ENCODE measurements around the gene SATB2.
A peak's percentile ranks its signal among the peaks of the same experiment; 100 is the strongest.

Gene SATB2

DNA sequence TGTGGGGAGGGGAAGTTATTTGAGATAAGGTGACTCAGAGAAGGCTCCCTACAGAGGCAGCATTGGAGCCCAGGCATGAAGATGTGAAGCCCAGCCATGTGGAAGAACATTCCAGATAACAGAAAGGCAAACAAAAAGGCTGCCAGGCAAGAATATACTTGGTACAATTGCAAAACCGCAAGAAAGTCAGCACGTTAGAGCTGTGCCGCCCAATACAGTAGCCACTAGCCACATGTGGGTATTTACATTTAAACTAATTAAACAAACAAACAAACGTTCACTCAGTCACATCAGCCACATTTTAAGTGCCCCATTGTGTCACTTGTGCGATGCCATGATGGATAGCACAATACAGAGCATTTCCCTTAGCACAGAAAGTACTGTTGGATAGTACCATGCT, 179.6 kb downstream of the SATB2 start (continued):
- TF ChIP-seq ZBTB10 (tag by site-specific recombination; IDR thresholded peaks at IDR 0.05) (no peak), ZNF175 (tag by site-specific recombination; IDR thresholded peaks at IDR 0.05) (no peak), ZNF449 (tag by site-specific recombination; IDR thresholded peaks at IDR 0.05) (peak; percentile 98), FEZF1 (tag by site-specific recombination; IDR thresholded peaks at IDR 0.05) (peak; percentile 94), ZNF623 (tag by site-specific recombination; IDR thresholded peaks at IDR 0.05) (no peak), ZNF521 (tag by site-specific recombination; IDR thresholded peaks at IDR 0.05) (no peak), ZNF133 (tag by site-specific recombination; IDR thresholded peaks at IDR 0.05) (no peak), ELK4 (IDR thresholded peaks at IDR 0.05; ENCODE audit: borderline replicate concordance, low read depth, low read length) (no peak), SETDB1 (IDR thresholded peaks at IDR 0.05; ENCODE audit: insufficient read length, low read length) (peak; percentile 35), ZNF488 (tag by site-specific recombination; IDR thresholded peaks at IDR 0.05) (0 out of 2 replicates have a peak, but pooled peaks have one; percentile 38), AEBP2 (tag by site-specific recombination; IDR thresholded peaks at IDR 0.05; ENCODE audit: borderline replicate concordance) (no peak), YY1 (tag by site-specific recombination; IDR thresholded peaks at IDR 0.05) (no peak), ZNF398 (tag by site-specific recombination; IDR thresholded peaks at IDR 0.05) (no peak), ZFHX2 (tag by site-specific recombination; conservative IDR thresholded peaks at IDR 0.05) (no peak), ZNF10 (tag by site-specific recombination; IDR thresholded peaks at IDR 0.05) (no peak)
- TF ChIP-seq, protein P1, sequence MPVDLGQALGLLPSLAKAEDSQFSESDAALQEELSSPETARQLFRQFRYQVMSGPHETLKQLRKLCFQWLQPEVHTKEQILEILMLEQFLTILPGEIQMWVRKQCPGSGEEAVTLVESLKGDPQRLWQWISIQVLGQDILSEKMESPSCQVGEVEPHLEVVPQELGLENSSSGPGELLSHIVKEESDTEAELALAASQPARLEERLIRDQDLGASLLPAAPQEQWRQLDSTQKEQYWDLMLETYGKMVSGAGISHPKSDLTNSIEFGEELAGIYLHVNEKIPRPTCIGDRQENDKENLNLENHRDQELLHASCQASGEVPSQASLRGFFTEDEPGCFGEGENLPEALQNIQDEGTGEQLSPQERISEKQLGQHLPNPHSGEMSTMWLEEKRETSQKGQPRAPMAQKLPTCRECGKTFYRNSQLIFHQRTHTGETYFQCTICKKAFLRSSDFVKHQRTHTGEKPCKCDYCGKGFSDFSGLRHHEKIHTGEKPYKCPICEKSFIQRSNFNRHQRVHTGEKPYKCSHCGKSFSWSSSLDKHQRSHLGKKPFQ (tag by site-specific recombination; IDR thresholded peaks at IDR 0.05) = no peak
- TF ChIP-seq, protein P2, sequence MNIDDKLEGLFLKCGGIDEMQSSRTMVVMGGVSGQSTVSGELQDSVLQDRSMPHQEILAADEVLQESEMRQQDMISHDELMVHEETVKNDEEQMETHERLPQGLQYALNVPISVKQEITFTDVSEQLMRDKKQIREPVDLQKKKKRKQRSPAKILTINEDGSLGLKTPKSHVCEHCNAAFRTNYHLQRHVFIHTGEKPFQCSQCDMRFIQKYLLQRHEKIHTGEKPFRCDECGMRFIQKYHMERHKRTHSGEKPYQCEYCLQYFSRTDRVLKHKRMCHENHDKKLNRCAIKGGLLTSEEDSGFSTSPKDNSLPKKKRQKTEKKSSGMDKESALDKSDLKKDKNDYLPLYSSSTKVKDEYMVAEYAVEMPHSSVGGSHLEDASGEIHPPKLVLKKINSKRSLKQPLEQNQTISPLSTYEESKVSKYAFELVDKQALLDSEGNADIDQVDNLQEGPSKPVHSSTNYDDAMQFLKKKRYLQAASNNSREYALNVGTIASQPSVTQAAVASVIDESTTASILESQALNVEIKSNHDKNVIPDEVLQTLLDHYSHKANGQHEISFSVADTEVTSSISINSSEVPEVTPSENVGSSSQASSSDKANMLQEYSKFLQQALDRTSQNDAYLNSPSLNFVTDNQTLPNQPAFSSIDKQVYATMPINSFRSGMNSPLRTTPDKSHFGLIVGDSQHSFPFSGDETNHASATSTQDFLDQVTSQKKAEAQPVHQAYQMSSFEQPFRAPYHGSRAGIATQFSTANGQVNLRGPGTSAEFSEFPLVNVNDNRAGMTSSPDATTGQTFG (tag by site-specific recombination; IDR thresholded peaks at IDR 0.05; ENCODE audit: borderline replicate concordance) = no peak
- TF ChIP-seq, protein P3, sequence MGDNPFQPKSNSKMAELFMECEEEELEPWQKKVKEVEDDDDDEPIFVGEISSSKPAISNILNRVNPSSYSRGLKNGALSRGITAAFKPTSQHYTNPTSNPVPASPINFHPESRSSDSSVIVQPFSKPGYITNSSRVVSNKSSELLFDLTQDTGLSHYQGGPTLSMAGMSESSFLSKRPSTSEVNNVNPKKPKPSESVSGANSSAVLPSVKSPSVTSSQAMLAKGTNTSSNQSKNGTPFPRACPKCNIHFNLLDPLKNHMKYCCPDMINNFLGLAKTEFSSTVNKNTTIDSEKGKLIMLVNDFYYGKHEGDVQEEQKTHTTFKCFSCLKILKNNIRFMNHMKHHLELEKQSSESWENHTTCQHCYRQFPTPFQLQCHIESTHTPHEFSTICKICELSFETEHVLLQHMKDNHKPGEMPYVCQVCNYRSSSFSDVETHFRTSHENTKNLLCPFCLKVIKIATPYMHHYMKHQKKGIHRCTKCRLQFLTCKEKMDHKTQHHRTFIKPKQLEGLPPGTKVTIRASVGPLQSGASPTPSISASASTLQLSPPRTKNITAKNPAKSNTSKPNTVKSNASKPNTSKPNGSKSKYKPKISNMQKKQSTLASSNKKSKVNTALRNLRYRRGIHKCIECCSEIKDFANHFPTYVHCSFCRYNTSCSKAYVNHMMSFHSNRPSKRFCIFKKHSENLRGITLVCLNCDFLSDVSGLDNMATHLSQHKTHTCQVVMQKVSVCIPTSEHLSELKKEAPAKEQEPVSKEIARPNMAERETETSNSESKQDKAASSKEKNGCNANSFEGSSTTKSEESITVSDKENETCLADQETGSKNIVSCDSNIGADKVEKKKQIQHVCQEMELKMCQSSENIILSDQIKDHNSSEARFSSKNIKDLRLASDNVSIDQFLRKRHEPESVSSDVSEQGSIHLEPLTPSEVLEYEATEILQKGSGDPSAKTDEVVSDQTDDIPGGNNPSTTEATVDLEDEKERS (tag by site-specific recombination; IDR thresholded peaks at IDR 0.05) = no peak
- TF ChIP-seq, protein P4, sequence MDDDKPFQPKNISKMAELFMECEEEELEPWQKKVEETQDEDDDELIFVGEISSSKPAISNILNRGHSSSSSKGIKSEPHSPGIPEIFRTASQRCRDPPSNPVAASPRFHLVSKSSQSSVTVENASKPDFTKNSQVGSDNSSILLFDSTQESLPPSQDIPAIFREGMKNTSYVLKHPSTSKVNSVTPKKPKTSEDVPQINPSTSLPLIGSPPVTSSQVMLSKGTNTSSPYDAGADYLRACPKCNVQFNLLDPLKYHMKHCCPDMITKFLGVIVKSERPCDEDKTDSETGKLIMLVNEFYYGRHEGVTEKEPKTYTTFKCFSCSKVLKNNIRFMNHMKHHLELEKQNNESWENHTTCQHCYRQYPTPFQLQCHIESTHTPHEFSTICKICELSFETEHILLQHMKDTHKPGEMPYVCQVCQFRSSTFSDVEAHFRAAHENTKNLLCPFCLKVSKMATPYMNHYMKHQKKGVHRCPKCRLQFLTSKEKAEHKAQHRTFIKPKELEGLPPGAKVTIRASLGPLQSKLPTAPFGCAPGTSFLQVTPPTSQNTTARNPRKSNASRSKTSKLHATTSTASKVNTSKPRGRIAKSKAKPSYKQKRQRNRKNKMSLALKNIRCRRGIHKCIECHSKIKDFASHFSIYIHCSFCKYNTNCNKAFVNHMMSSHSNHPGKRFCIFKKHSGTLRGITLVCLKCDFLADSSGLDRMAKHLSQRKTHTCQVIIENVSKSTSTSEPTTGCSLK (tag by site-specific recombination; IDR thresholded peaks at IDR 0.05) = no peak

Data from HEK293 (cell line).